Stimulated activated naive CD8-positive, alpha-beta T cell treated with anti-CD3 and anti-CD28 coated beads, Interleukin-15, Interleukin-2, amounts not matched to agents 100 U/mL and 50 U/mL, for 24 hours (primary cell): ENCODE data around the gene SYT2.

Experiments used
- ATAC-seq: fragments of 150-1000 bp; cut with Tn5 transposase; one replicate; pipeline ENCODE4 v1.10.0; 2021
- DNase-seq: peaks from one replicate; pipeline ENCODE4 v3.0.0; 2021

Gene SYT2

DNA sequence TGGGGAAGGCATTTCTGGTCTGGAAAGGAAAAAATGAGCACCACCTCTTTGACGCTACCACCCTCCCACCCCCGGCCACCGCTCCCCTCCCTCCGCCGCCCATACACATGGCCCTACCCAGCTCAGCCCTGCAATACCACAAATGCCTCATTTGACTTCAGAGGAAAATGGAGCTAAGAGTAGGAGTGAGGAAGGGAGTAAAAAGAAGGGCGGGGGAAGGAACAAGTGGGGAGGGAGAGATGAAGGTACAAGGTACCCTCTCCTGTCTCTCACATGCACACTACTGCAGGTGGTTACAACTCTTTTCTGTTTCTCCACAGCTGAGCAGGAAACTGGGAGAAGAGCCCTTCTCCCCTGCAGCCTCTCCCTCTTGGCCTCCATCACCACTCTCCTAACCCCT lies 7.1 kb downstream of the SYT2 start:
- DNase-seq (no peak), ATAC-seq (no peak)

DNA sequence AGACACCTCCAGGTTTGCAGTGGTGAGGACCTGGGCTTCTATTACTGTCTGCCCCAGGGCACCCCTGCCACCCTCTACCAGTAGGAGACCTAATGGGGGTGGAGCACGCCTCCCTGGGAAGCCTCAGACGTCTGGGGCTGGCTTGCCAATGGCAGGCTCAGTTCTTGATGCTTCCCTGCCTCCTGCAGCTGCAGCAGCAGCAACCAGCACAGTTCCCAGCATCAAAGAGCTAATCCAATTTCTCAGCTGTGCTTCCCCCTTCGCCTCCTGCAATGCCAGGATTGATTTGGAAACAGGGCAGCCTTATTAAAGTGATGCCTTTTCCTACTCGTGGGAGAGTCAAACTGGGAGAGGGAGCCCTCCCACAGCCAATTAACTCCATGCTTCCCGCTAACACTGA lies 8.2 kb downstream of the SYT2 start:
- no peak for ATAC-seq

DNA sequence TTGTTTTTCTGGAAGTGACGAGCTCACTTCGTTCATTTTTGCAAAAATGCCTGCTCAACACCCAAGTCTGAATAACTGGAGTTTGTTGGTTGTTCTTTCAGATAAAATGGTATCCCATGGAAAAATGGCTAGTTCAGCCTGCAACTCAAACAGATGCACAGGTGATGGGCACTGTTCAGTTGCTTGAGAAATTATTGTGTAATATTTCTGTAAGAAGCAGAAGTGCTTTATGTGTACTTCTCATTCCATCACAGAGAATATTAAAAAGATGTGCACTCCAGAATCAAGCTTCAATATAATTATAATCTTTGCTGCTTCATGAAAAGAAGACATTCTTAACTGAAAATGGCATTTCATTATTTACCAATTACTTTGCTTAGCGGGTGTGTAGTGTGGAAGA lies 9.1 kb downstream of the SYT2 start:
- DNase-seq (no peak), ATAC-seq (no peak)

More for the DNA sequence above, 8.2 kb downstream of the SYT2 start:
- no peak for DNase-seq

DNA sequence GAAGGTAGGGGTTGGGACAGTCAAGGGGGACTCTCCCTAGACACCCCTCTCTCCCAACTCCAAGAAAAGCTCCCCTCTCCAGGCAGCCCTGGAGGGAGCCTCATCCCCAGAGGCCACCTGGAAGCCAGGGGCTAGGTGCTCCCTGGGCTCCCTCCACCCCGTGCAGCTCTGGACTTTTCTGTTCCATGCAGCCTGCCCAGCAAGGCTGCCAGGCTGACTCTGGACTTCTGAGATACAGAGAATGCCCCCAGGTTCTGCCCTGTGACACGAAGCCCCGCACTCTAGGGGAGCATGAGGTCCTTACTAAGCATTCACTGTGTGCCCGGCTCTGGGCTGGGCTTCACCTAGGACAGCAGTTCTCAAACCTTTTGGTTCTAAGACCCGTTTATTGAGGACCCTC lies 10.2 kb downstream of the SYT2 start:
- ATAC-seq: no peak
- DNase-seq: no peak

DNA sequence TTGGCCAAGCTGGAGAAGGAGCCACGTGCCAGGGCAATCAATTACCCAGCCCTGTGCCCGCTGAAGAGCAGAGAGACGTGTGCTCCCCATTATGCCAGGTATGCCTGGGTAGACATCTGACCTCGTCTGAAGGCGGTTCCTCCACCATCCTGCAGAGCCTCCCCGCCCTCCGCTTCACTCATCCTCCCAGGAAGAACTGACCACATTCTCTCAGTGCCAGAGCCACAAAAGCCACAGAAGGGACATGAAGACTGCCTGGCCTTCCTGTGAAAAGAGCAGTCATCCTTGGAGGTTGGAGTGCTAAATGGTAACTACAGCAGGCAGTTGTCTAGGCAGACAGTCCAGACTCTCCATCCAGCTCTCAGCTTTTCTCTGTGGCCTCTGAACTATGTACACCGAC lies 12.0 kb downstream of the SYT2 start:
- no peak for ATAC-seq
- no peak for DNase-seq

DNA sequence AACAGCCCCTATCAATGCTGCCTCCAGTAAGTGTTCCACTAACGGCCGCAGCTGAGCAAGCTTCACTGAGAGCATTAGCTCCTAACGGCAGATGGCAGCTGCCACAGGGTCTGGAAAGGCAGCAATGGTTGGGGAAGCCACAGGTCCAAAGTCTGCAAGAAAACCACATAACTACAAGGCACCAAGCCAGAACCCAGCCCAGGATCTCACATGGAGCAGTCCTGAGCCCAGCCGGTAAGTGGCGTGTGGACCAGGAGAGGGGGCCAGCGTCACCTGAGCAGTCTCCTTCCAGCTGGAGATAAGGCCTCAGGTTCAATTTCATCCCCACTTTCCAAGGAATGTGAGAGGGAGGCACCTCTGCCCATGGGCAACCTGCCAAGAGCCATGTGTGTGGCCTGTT lies 13.2 kb downstream of the SYT2 start:
- no peak for ATAC-seq
- no peak for DNase-seq

DNA sequence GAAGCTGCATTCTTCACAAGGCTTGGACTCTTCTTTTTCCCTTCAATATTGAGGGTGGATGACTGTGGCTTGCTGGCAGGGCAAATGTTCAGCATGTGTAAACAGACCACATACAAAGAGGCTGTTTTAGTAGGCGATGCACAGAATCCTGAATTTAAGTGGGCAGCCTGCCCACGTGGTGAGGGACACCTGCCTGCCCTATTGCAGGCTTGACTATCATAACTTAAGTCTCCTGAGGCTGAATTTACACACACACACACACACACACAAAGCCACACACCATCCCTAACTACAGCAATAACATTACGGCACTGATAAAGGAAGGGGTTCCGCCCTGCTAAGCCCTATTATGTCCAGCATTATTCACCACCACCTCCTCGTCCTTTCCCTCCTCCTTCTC lies 15.9 kb downstream of the SYT2 start:
- ATAC-seq: no peak
- no peak for DNase-seq

DNA sequence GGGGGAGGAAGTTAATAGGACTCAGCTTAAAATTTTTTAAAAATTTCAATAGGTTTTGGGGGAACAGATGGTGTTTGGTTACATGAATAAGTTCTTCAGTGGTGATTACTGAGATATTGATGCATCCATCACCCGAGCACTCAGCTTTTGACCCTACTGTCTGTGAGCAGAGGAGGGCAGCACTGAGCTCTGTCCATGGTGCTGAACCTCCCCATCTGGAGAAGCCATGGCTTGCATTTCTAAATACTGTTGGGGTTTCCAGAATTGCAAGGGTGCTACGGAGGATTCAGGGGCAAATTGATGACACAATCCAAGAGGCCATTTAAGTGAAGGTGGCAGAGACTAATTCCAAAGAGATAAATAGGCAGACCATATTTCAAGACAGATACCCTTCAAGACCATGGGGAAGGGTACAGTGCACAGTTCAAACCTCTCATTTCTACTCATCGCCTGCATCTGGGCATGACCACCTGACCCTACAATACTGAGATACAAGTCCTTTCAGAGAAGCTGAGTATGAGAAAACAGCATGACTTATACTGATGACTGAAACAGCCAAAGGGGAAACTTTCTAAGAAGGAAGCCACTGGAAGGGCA lies 17.2 kb downstream of the SYT2 start:
- ATAC-seq (peak; percentile 45), DNase-seq (peak; percentile 74)

DNA sequence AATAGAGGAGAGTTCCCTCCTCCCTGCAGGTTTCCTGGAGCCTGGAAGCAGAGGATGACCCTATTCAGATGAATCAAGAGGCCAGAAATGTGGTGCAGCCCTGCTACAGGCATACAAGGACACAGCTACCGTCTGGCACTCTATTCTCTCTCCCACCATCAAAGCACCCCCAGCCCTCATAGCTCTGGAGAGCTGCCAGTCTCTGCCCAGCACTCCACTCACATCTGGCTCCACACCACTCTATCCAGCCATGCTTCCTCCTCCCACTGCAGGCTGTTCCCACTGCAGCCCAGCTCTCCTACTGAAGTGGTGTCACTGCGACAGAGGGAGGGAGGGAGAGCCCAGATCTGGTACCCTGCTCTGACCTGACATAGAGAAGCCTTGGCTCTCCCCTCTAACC lies 18.4 kb downstream of the SYT2 start:
- ATAC-seq (no peak), DNase-seq (no peak)

DNA sequence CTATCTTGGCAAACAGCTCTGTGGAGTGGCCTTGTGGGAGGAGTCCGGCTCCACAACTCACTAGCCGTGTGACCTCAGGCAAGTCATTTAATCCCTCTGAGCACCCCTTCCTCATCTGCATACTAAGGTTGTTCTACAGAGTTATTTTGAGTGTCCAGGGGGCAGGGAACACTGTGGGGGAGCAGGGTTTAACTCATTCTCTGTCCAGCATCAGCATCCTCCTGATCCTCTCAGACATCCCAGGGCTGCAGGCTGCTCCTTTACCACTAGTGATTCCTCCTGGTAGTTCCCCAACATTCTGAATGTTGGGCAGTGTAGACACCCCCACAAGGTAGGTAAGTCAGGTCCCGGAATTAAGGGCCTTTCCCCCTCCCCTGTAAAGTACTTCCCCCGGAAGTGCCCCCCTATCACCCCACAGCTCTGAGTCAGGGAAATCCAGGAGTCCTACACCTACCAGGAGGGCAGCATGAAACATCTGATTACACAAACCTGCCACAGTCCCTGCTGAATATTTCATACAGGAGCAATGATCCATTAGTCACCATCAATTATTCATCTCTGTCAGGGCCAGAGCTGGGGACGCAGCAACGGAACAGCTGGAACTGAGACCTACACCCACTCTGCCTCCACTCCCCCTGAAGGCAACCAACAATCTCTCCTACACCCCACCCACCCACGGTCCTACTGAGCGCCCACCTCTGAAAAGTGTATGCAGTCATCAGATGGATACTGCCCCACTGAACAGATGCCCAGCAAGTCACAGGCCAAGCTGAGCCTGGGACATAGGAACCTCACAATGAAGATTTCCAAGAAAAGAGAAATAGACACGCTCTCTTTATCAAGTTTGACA lies 20.5 kb downstream of the SYT2 start:
- ATAC-seq (no peak), DNase-seq (no peak)

DNA sequence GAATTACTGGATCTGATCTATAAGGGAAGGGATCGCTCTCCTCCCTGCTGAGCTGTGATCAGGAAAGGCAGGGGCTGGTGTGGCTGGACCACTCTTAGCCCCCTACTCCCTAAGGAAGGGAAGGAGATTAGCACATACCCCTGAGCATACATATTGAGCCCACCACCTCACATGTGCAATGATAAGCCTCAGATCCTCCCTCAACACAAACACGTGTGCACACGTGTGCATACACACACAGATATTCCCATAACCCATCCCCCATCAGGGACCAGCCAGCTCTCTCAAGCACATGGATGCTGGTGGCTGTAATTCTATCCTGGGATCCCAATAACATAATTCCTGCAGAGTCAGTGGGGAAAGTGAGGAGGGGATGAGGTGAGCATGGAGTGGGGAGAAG lies 21.2 kb downstream of the SYT2 start:
- DNase-seq (no peak), ATAC-seq (no peak)

DNA sequence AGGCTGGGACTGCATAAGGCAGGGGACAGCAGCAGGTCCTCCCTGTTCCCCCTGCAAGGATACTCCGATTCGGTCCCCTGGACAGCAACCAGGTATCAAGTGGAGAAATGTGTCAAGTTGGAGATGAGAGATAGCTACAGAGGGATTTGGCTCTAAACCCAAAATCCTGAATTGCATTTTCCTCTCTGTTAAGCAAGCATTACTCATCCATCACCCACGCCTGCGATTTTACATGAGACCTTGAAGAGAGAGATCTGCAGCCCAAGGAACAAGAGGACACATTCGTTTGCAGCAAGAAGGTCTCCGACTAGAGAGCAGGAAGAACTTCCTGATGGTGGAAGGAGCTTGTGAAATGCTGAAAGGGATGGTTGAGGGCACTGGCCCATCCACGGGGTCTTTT lies 21.9 kb downstream of the SYT2 start:
- ATAC-seq (no peak), DNase-seq (no peak)

DNA sequence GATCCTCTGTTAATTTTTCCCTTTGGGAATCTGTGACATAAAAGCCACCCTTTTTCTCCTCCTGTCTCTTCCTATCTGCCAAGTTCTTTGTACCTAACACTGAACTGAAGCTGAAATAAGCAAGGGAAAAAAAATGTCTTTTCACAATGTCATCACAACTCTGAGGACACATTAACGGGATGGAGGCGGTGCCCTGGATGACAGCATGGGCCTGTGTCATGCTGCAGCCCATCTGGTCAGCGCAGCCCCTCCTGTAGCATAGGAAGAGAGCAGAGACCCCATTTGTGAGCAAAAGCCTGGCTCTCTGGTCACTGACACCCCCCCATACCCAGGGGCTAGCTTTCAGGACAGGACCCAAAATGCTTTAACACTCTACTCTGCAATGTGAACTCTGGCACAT lies 22.5 kb downstream of the SYT2 start:
- DNase-seq (no peak), ATAC-seq (no peak)

DNA sequence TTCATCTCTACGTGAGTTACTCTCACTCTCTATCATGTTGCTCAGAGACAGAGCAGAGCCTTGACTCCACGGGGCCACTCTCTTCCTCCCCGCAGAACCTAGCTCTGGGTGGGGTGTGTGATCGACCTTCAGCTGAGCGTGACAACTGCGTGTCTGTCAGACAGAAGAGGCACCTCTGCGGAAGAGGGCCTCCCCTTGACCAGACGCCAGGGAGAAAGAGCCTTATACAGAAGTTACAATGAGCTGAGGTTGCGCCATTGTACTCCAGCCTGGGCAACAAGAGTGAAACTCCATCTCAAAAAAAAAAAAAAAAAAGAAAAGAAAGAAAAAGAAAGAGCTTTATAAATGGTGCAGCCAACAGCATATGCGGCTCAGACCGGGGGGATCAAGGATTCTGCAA lies 22.9 kb downstream of the SYT2 start:
- ATAC-seq (no peak), DNase-seq (no peak)

DNA sequence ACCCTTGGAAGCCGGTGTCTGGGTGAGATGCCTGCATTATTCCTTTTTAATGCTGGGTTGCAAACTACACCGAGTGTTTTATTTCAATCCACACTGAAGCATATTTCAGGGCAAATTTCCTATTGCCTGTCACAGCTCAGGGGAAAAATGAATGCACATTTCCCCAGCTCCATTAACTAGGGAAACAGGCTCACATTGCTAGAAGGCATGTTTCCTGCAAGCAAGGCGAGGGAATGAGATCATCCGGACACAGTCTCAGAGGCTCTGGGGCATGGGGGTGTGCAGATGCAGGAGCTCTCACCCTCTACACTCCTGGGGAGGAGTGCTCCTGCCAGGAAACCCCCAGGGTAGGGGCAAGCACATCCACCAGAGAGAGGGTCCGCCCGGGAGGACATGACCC lies 24.6 kb downstream of the SYT2 start:
- ATAC-seq: no peak
- no peak for DNase-seq

DNA sequence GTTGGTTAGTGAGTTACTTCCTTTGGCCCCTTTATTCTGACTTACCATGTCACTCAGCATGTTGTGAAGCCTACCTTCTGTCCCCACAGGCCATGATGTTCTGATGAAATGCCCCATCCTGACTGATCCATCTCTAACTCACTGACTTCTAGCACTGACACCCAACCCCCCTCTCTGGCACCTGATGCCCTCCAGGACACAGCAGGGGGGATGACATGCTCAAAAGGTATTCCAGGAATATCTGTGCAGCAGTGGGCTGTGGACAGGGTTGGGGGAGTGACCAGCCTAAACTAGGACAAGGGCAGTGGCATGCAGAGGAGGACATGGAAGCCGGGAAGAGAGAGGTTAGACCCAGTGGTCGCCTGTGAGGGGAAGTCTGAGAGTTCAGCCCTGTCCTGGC lies 25.5 kb downstream of the SYT2 start:
- ATAC-seq: no peak
- no peak for DNase-seq

DNA sequence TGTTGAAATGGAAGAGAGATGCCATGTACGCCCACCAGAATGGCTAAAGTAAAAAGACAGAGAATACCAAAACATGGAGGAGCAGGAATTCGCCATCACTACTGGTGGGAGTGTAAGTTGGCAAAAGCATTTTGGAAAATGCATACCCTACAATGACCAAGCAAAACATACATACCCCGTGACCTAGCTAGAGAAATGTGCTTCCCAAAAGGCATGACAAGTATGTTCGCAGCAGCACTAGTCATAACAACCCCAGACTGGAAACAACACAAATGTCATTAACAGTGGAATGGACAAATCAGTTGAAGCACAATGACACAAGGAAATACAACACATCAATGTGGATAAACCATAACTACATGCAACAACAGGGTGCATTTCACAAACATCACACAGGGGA lies 27.2 kb downstream of the SYT2 start:
- no peak for ATAC-seq
- DNase-seq: no peak

DNA sequence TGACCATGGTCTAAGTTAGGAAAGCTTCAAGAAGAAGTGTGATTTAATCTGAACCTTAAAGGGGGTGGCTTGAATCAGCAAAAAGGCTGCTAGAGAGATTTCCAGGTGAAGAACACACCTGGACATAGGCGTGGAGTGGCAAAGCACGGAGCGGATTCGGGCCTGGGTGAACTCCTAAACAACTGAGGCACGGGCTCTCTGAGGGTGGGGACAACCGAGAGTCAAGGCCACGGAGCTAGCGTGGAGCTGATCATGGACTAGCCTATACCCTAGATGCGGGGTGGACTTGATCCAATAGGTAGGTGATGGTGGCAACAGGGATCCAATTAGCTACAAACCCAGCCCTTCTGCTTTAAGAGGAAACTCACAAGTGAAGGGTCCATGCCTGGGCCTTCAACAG lies 27.8 kb downstream of the SYT2 start:
- DNase-seq: no peak
- no peak for ATAC-seq

DNA sequence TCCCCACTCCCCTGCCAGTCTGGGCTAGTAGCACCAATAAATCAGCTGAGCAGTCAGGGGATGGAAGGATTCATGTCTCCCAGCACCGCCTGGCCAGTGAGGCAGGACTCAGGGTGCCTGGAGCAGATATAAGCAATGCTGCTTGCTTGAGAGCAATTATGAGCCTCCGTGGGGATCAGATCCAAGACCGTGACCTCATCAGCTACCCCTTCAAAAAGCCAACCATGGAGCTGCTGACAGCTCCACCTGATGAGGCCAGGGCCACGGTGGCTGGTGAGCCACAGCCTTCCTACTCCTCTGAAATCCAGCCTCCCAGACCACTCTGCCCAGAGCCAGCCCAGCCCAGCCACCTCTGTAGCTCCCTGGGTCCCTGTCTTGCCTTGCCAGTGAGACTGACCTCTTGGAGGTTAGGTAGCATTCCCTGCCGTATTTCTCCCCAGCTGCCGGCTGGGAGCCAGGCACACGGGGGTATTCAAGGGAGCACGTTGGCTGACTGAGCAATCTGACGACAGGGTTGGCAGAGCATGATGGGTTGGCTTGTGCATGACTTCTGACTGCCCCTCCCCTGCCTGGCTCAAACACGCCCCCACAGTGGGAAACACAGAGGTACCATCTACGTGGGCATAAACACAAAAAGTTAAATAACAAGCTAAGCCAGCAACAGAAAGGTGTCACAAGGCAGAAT lies 28.4 kb downstream of the SYT2 start:
- DNase-seq (no peak), ATAC-seq (no peak)

DNA sequence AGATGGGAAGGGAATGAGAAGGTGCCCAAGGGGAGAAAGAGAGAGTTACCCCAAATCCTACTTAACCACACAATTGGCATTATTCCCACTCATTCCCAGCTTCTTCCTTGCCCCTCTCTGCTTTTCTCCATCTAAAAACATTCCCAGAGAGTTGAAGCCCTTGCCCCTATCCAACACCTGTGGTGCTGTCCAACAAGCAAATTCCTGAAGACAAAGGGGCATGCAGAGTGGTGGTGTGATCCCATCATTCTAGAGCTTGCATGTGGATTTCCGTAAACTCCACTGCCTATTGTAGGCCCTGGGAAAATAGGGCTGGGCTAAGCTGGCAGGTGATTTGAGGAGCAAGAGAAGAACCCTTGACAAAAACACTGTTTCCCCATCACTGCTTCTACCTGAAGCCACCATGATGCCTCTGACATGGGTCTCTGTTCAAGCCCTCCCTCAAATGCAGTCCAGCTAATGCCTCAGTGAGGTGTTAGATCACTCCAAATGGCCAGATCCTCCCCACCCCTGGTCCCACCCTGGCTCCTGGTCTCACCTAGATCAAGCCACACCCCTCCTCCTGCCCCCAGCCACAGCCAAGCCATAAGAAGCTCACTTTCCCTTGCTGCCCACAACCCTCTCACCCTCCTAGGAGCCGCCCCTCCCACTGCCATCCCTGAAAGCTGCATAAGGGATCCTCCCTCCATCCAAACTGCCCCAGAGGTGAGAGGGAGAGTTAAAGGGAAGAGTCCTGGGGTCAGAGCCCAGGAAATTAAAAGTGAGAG lies 29.5 kb downstream of the SYT2 start:
- ATAC-seq (no peak), DNase-seq (no peak)

DNA sequence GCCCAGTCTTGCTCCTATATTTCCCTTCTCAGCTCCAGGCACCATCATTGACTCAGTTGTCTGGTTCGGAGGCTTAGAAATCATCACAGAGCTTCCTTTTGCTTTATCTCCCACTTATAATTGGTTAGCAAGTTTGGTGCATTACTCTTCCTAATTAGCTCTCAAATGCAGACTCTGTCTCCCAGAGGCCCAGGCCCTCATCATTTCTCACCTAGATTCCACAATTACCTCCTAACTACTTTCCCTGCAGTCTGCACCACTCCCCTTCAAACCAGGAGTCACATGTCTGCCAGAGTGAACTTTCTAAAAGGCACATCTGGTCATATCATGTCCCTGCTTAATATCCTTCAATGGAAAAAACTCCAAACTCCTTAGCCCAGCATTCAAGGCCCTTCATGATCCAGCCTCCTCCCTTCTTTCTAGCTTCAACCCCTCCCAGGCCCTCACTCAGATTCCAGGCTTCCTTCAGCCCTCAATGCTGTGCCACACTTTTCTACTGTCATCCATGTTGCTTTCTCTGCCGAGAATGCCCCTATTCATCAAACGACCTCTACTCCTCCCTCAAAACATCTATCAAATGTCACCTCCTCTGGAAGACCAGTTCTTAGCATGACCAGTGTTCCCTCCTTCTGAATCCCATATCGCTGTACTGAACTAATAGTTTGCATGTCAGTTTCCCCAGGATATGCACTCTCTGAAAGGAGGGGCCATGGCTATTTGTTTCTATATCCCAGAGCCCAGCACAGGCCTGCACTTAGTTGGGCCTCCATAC lies 30.7 kb downstream of the SYT2 start:
- DNase-seq (no peak), ATAC-seq (no peak)

DNA sequence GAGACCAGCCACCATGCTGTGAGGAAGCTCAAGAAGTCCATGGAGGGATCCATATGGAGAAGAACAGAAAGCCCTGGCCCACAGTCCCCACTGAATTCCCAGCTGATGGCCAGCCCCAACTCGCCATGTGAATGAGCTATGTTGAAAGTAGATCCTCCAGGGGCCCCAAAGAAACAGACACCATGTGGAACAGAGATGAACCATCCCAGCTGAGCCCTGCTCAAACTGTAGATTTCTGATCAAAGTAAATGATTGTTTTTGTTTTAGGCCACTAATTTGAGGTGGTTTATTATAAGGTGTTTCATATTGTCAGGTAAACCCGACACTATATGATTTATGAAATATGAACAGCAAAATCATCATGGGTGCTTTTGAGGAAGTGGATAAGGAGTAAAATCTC lies 32.8 kb downstream of the SYT2 start:
- no peak for ATAC-seq
- DNase-seq: no peak
